ENCODE results near the gene TVP23C. TPM values are rescaled to one million over a fixed set of nuclear protein-coding genes. Genes with fewer than 3 reads are reported as not detected.
"Not testable (repeated sequence)": the region's sequence is repeated elsewhere in the genome, so short reads cannot be mapped to it uniquely, and the experiment has no call there.

The TVP23C gene
- total RNA-seq, 1 experiment from 2014 or later, result 16.9 TPM

DNA sequence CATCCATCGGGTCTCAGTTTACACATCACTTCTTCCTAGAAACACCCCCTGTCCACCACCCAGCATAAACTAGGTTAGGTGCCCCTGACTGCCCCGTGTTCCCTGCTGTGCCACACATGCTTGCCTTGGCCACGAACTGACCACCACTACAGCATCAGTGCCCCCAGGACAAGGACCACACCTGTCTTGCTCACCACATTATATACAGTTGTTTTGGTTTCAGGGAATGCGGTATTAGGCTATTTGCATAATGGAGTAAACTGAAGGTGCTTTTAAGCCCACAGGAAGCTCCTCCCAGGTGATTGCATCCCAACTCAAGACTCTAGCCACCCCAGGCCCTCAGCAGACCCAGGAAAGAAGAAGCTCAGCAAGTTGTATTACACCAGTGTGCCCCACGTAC is 20.0 kb upstream of the TVP23C start:
- not testable (repeated sequence) for H3K18ac ChIP-seq (ENCODE audit: insufficient read length, low read depth, low read length); H4K91ac ChIP-seq (ENCODE audit: insufficient read length, low read depth, low read length); H3K23me2 ChIP-seq (ENCODE audit: insufficient read length, low read depth, low read length, poor library complexity, severe bottlenecking); H3K36me3 Mint-ChIP-seq (ENCODE audit: insufficient read depth in 1 of 3, low read depth in 3 of 3); H2AFZ ChIP-seq (ENCODE audit: low read length); H3K79me2 ChIP-seq (ENCODE audit: insufficient read depth, low read length); H3K27me3 Mint-ChIP-seq (ENCODE audit: low read depth); H3K9me3 ChIP-seq (ENCODE audit: control insufficient read depth, low read depth, low read length); H2BK120ac ChIP-seq (ENCODE audit: low read depth, low read length, poor library complexity, severe bottlenecking); H3K4me2 ChIP-seq (ENCODE audit: insufficient read depth, insufficient read length, low read length); H3K9ac ChIP-seq (ENCODE audit: extremely low read depth, insufficient read length, low read length); H3T11ph ChIP-seq (ENCODE audit: low read length); H3K27ac ChIP-seq (ENCODE audit: insufficient read length, low read depth, low read length); H2BK15ac ChIP-seq (ENCODE audit: low read depth, low read length); H3K4me1 ChIP-seq (ENCODE audit: insufficient read depth, low read length); H3K4ac ChIP-seq (ENCODE audit: low read depth, low read length); H3K4me3 Mint-ChIP-seq; H3K79me1 ChIP-seq (ENCODE audit: insufficient read depth, low read depth, low read length, poor library complexity, severe bottlenecking); H3K14ac ChIP-seq (ENCODE audit: insufficient read depth, low read length); H3K27ac Mint-ChIP-seq; H3K56ac ChIP-seq (ENCODE audit: insufficient read length, low read depth, low read length); H3K4me1 Mint-ChIP-seq; H2AK5ac ChIP-seq (ENCODE audit: insufficient read length, low read length); H3K27me3 ChIP-seq (ENCODE audit: insufficient read depth, low read length); H3K23ac ChIP-seq (ENCODE audit: insufficient read length, low read depth, low read length); H4K5ac ChIP-seq (ENCODE audit: insufficient read length, low read depth, low read length); H4K20me1 ChIP-seq (ENCODE audit: control insufficient read depth, insufficient read depth, insufficient read length); H4K8ac ChIP-seq (replicated peaks; ENCODE audit: insufficient read length, low read depth, low read length); H2BK20ac ChIP-seq (ENCODE audit: low read depth, low read length, poor library complexity, severe bottlenecking); DNase-seq; H2BK12ac ChIP-seq (ENCODE audit: insufficient read length, low read depth, low read length); H3K9me3 Mint-ChIP-seq; H2BK5ac ChIP-seq (ENCODE audit: insufficient read length, low read length)
- WGBS (ENCODE audit: extremely low coverage, insufficient read length, low lambda C conversion rate), result no CpG with 5 or more reads among the region's 5 CpGs

GRCh38 chr17:15581462-15581861 is 18.2 kb upstream of the TVP23C start:
- not testable (repeated sequence) for H3K9me3 Mint-ChIP-seq; H3K79me1 ChIP-seq (ENCODE audit: insufficient read depth, low read depth, low read length, poor library complexity, severe bottlenecking); H4K91ac ChIP-seq (ENCODE audit: insufficient read length, low read depth, low read length); H3K36me3 Mint-ChIP-seq (ENCODE audit: insufficient read depth in 1 of 3, low read depth in 3 of 3); H3K18ac ChIP-seq (ENCODE audit: insufficient read length, low read depth, low read length); H3K4me1 Mint-ChIP-seq; H3K27me3 ChIP-seq (ENCODE audit: insufficient read depth, low read length); H4K8ac ChIP-seq (replicated peaks; ENCODE audit: insufficient read length, low read depth, low read length); H3K23me2 ChIP-seq (ENCODE audit: insufficient read length, low read depth, low read length, poor library complexity, severe bottlenecking); H3K27ac Mint-ChIP-seq; H2BK20ac ChIP-seq (ENCODE audit: low read depth, low read length, poor library complexity, severe bottlenecking); H3K56ac ChIP-seq (ENCODE audit: insufficient read length, low read depth, low read length); H2BK120ac ChIP-seq (ENCODE audit: low read depth, low read length, poor library complexity, severe bottlenecking); H3K27me3 Mint-ChIP-seq (ENCODE audit: low read depth); H3K14ac ChIP-seq (ENCODE audit: insufficient read depth, low read length); H3K27ac ChIP-seq (ENCODE audit: insufficient read length, low read depth, low read length); H3K79me2 ChIP-seq (ENCODE audit: insufficient read depth, low read length); H3K9me3 ChIP-seq (ENCODE audit: control insufficient read depth, low read depth, low read length); H2BK15ac ChIP-seq (ENCODE audit: low read depth, low read length); H3K4me3 Mint-ChIP-seq; H4K5ac ChIP-seq (ENCODE audit: insufficient read length, low read depth, low read length); H2AFZ ChIP-seq (ENCODE audit: low read length); H4K20me1 ChIP-seq (ENCODE audit: control insufficient read depth, insufficient read depth, insufficient read length); H3T11ph ChIP-seq (ENCODE audit: low read length); H3K4me2 ChIP-seq (ENCODE audit: insufficient read depth, insufficient read length, low read length); H3K9ac ChIP-seq (ENCODE audit: extremely low read depth, insufficient read length, low read length); H2BK12ac ChIP-seq (ENCODE audit: insufficient read length, low read depth, low read length); H2BK5ac ChIP-seq (ENCODE audit: insufficient read length, low read length); DNase-seq; H3K4ac ChIP-seq (ENCODE audit: low read depth, low read length); H3K23ac ChIP-seq (ENCODE audit: insufficient read length, low read depth, low read length); H3K4me1 ChIP-seq (ENCODE audit: insufficient read depth, low read length); H2AK5ac ChIP-seq (ENCODE audit: insufficient read length, low read length)
- WGBS (ENCODE audit: extremely low coverage, insufficient read length, low lambda C conversion rate), result no CpG with 5 or more reads among the region's 4 CpGs

All from H9 (cell line).